MCF 10A (cell line): ENCODE results near the gene FLNA. TPM values are rescaled to one million over a fixed set of nuclear protein-coding genes. Genes with fewer than 3 reads are reported as not detected.

Experiments
- BruUV-seq: library from RNA; stranded (reverse); fragments of 400-500 nt; replicated peaks from 2 replicates; lab custom pipeline; 2021; lab: Mats Ljungman, UMichigan
- CTCF ChIA-PET: fragments of 300-600 bp; sonication (Branson Sonifier 250); formaldehyde crosslinking; extraction: SDS; loops from one replicate; lab custom pipeline; 2021; ENCODE audit warnings: antibody characterized with exemption, inconsistent platforms; lab: Yijun Ruan, JAX
- POLR2A ChIA-PET: fragments of 300-600, 350-650 bp; sonication (Branson Sonifier 250); formaldehyde crosslinking; extraction: SDS; loops from one replicate; lab custom pipeline; 2020; ENCODE audit warnings: antibody characterized with exemption, inconsistent platforms; lab: Yijun Ruan, JAX
- DNase-seq: peaks from one replicate; pipeline ENCODE4 v3.0.0-alpha.2; 2018; ENCODE audit not compliant: unreplicated experiment
- H3K27ac Mint-ChIP-seq: one replicate; pipeline ENCODE4 v1.8.0; 2022; ENCODE audit warnings: mild to moderate bottlenecking, low read depth, mixed read lengths; ENCODE audit not compliant: unreplicated experiment
- H3K27me3 Mint-ChIP-seq: one replicate; pipeline ENCODE4 v1.8.0; 2022; ENCODE audit warnings: mixed read lengths; ENCODE audit not compliant: insufficient read depth, unreplicated experiment
- H3K36me3 Mint-ChIP-seq: one replicate; pipeline ENCODE4 v1.8.0; 2022; ENCODE audit warnings: mild to moderate bottlenecking, moderate library complexity, mixed read lengths; ENCODE audit not compliant: insufficient read depth, unreplicated experiment
- H3K4me1 Mint-ChIP-seq: one replicate; pipeline ENCODE4 v1.8.0; 2022; ENCODE audit warnings: mixed read lengths; ENCODE audit not compliant: insufficient read depth, unreplicated experiment
- H3K4me3 Mint-ChIP-seq: one replicate; pipeline ENCODE4 v1.8.0; 2022; ENCODE audit warnings: mild to moderate bottlenecking, moderate library complexity, mixed read lengths; ENCODE audit not compliant: unreplicated experiment
- H3K9me3 Mint-ChIP-seq: one replicate; pipeline ENCODE4 v1.8.0; 2022; ENCODE audit warnings: mixed read lengths; ENCODE audit not compliant: unreplicated experiment
- intact Hi-C: fragments of 100-400 bp; cut with micrococcal nuclease; formaldehyde crosslinking; loops from 2 replicates; pipeline ENCODE4 v1.14.1; 2022
- total RNA-seq: library from RNA; stranded (reverse); gene quantifications from 2 replicates; pipeline ENCODE4 v1.2.3, GENCODE V29; 2022
- TF ChIP-seq, protein P1 (sequence below): fragments of 200-600 bp; IDR thresholded peaks from one replicate; pipeline ENCODE4 v1.8.0; 2022; ENCODE audit warnings: antibody characterized with exemption, mild to moderate bottlenecking; ENCODE audit not compliant: unreplicated experiment

Gene FLNA
- total RNA-seq, 1 experiment from 2014 or later = 1,218 TPM

DNA sequence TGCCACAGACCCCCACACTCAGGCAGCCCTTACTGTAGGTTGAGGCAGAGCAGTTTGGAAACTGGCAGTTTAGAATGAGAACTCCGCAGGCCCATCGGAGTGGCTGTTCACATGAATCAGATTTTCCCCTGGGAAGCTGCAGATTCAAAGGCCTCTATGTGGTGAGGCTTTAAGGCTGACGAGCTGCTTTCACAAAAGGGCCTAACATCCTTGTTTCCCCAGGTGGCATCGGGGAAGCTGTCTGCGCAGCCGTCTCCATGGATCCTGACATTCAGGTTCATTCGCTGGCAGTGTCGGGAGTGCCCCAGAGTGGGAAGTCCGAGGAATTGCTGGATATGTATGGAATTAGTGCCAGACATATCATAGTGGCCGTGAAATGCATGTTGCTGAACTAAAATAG, 45.1 kb downstream of the FLNA start:
- Mint-ChIP-seq H3K4me1 (no peaks in the 10 kb centered on the region), H3K4me3 (no peak overlapping the region), H3K36me3 (no peaks in the 10 kb centered on the region), H3K27ac (no peak overlapping the region), H3K9me3 (no peaks in the 10 kb centered on the region), H3K27me3 (peaks cover 93% of the 10 kb centered on the region)
- intact Hi-C loops = no loop called here
- CTCF ChIA-PET = interaction anchor here (0.6 to 2.3 kb wide), 5 partner anchors 12 to 213 kb away, joined by 3 to 10 read pairs (median 3); no protein-coding TSS in a partner anchor
- POLR2A ChIA-PET = no interaction called here
- no peak for DNase-seq
- BruUV-seq = no TSS peak
- TF ChIP-seq, protein P1, sequence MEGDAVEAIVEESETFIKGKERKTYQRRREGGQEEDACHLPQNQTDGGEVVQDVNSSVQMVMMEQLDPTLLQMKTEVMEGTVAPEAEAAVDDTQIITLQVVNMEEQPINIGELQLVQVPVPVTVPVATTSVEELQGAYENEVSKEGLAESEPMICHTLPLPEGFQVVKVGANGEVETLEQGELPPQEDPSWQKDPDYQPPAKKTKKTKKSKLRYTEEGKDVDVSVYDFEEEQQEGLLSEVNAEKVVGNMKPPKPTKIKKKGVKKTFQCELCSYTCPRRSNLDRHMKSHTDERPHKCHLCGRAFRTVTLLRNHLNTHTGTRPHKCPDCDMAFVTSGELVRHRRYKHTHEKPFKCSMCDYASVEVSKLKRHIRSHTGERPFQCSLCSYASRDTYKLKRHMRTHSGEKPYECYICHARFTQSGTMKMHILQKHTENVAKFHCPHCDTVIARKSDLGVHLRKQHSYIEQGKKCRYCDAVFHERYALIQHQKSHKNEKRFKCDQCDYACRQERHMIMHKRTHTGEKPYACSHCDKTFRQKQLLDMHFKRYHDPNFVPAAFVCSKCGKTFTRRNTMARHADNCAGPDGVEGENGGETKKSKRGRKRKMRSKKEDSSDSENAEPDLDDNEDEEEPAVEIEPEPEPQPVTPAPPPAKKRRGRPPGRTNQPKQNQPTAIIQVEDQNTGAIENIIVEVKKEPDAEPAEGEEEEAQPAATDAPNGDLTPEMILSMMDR = no peak

DNA sequence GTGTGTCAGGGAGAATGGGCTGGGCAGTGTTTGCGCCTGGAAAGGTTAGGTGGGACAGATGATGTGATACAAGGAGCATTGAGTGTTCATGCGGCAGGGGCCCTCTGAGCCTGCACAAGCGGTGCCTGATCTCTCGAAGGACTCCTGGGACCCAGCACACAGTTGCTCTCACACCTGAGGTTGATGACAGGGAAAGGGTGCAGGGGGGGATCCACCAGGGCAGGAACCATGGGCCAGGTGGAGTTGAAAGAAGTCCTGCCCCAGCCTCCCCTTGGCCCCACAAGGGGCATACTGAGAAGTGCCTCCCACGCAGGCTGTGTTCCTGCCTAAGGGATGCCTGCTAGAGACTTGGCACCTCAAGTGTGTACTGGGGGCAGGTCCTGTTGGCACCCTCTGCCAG, 45.8 kb downstream of the FLNA start:
- DNase-seq = no peak
- TF ChIP-seq, protein P1 = no peak
- Mint-ChIP-seq H3K27me3 (peaks cover 93% of the 10 kb centered on the region), H3K36me3 (no peaks in the 10 kb centered on the region), H3K4me1 (no peaks in the 10 kb centered on the region), H3K4me3 (no peak overlapping the region), H3K9me3 (no peaks in the 10 kb centered on the region), H3K27ac (no peak overlapping the region)
- ChIA-PET POLR2A (no interaction called here), CTCF (interaction anchor here (0.6 to 1.9 kb wide), 2 partner anchors 14 to 214 kb away, joined by 3 to 8 read pairs; no protein-coding TSS in a partner anchor)
- BruUV-seq = no TSS peak
- intact Hi-C loops = no loop called here

DNA sequence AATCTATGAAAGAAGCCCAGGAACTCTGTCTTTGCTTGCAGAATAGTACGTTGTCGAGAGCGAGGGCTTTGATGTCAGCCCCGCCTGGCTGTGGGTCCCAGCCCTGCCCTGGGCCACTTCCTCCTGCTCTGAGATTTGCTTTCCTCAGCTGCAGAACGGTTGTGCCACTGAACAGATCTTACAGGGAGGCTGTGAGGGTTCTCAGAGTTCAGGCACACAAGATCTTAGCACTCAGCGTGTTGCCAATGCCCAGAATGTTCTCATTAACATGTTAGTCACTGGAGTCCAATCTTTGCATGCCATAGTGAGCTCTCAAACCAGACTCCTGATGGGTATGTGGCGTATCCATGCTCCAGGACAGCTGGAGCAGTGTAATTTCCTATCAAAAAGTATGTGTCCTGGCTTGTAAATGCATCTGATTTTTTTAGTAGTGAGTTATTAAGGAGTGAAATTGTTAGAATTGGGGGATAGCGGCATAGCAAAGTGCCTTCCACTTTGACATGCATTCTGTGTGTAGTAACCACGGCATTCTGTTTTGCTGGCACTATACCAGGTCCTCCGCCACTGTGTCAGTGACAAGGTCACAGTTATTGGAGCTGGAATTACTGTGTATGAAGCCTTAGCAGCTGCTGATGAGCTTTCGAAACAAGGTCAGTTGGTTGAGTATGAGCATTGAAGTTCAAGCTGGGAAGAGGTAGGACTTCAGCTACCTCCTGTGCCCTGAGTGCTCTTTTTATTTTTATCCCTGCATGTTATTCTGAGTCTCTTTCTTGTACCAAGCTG, 47.2 kb downstream of the FLNA start:
- peaks cover 96% of the 10 kb centered on the region for H3K27me3 Mint-ChIP-seq
- CTCF ChIA-PET = interaction anchor here (0.6 to 0.9 kb wide), 3 partner anchors 10 to 309 kb away, joined by 3 to 8 read pairs (median 3); no protein-coding TSS in a partner anchor
- no peaks in the 10 kb centered on the region for H3K9me3 Mint-ChIP-seq
- no peak overlapping the region for H3K27ac Mint-ChIP-seq
- TF ChIP-seq, protein P1 = no peak
- intact Hi-C loops = no loop called here
- POLR2A ChIA-PET = no interaction called here
- no peaks in the 10 kb centered on the region for H3K36me3 Mint-ChIP-seq
- H3K4me3 Mint-ChIP-seq = no peak overlapping the region
- DNase-seq = no peak
- no peaks in the 10 kb centered on the region for H3K4me1 Mint-ChIP-seq
- no TSS peak for BruUV-seq

DNA sequence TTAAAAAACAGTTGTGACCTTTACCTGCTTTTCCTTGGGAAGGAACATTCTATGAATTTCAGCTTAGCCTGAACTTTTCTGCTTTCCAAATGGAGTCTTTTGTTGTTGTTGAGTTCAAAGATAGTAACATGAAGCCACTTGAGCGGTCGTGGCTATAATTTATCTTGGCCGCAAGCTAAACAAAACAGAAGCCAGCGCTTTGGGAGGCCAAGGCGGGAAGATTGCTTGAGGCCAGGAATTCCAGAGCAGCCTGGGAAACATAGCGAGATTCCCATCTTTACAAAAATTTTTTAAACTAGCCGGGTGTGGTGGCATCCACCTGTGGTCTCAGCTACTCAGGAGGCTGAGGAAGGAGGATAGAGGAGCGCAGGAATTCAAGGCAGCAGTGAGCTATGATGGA, 48.9 kb downstream of the FLNA start:
- CTCF ChIA-PET = interaction anchor here (0.5 to 1.4 kb wide), 2 partner anchors 9 to 203 kb away, joined by 3 to 5 read pairs; no protein-coding TSS in a partner anchor
- Mint-ChIP-seq H3K27ac (no peak overlapping the region), H3K4me1 (no peaks in the 10 kb centered on the region), H3K4me3 (no peak overlapping the region), H3K9me3 (no peaks in the 10 kb centered on the region), H3K36me3 (no peaks in the 10 kb centered on the region), H3K27me3 (peaks cover 96% of the 10 kb centered on the region)
- TF ChIP-seq, protein P1 = no peak
- POLR2A ChIA-PET = no interaction called here
- intact Hi-C loops = no loop called here
- BruUV-seq = no TSS peak
- peak; percentile 56 for DNase-seq
